Liver (tissue), 9 donors: ENCODE results near the gene PDGFA. TPM values are rescaled to one million over a fixed set of nuclear protein-coding genes. Genes with fewer than 3 reads are reported as not detected.

Experiments
- DNase-seq: peaks from one replicate; pipeline ENCODE4 v3.0.0-alpha.2; 2017; ENCODE audit warnings: low spot score
- H3K27ac ChIP-seq, 2 donors: one replicate each; pipeline ENCODE4 v1.7.0; 2013; ENCODE audit warnings: inconsistent platforms in 2 of 2, low read length in 2 of 2, control low read depth in 1 of 2, low read depth in 1 of 2, mild to moderate bottlenecking in 1 of 2
- H3K27me3 ChIP-seq, 4 donors: one replicate each; pipeline versions ENCODE4 v1.6.1 to v1.7.0; 2013; ENCODE audit warnings: low read length in 3 of 4, inconsistent platforms in 1 of 4, mild to moderate bottlenecking in 1 of 4, moderate library complexity in 1 of 4; ENCODE audit not compliant: control insufficient read depth in 4 of 4, insufficient read depth in 4 of 4
- H3K36me3 ChIP-seq, 4 donors: one replicate each; pipeline versions ENCODE4 v1.6.1 to v1.7.0; 2013; ENCODE audit warnings: low read length in 3 of 4, mild to moderate bottlenecking in 3 of 4, low read depth in 1 of 4, moderate library complexity in 1 of 4; ENCODE audit not compliant: control insufficient read depth in 4 of 4, insufficient read depth in 3 of 4
- H3K4me1 ChIP-seq, 4 donors: one replicate each; pipeline versions ENCODE4 v1.6.1 to v1.7.0; 2013; ENCODE audit warnings: low read length in 3 of 4, mild to moderate bottlenecking in 3 of 4, moderate library complexity in 1 of 4; ENCODE audit not compliant: control insufficient read depth in 4 of 4, insufficient read depth in 4 of 4
- H3K4me3 ChIP-seq, 3 donors: one replicate each; pipeline versions ENCODE4 v1.6.1 to v1.7.0; 2013; ENCODE audit warnings: low read length in 3 of 3, control low read depth in 1 of 3, low read depth in 1 of 3, mild to moderate bottlenecking in 1 of 3
- H3K9ac ChIP-seq, 2 donors: one replicate each; pipeline ENCODE4 v1.7.0; 2013; ENCODE audit warnings: low read length in 2 of 2, mild to moderate bottlenecking in 2 of 2, moderate library complexity in 2 of 2, control low read depth in 1 of 2, low read depth in 1 of 2
- H3K9me3 ChIP-seq, 4 donors: one replicate each; pipeline versions ENCODE4 v1.6.1 to v1.7.0; 2013; ENCODE audit warnings: low read length in 3 of 4; ENCODE audit not compliant: control insufficient read depth in 4 of 4
- ATF3 ChIP-seq: IDR thresholded peaks from 2 replicates; pipeline ENCODE4 v1.6.1; 2016; ENCODE audit warnings: antibody characterized with exemption
- CTCF ChIP-seq: fragments of 150-350 bp; IDR thresholded peaks from 2 replicates; pipeline ENCODE4 v1.5.1; 2017; ENCODE audit warnings: improper control_type of control experiment, low read depth, low read length; ENCODE audit not compliant: missing input control
- EGR1 ChIP-seq, 2 donors: IDR thresholded peaks; 2 replicates each; pipeline ENCODE4 v1.6.1; 2016 to 2018; ENCODE audit warnings: antibody characterized with exemption in 2 of 2, low read depth in 2 of 2
- FOXA1 ChIP-seq: IDR thresholded peaks from 2 replicates; pipeline ENCODE4 v1.6.1; 2016; ENCODE audit warnings: antibody characterized with exemption
- FOXA2 ChIP-seq: IDR thresholded peaks from 2 replicates; pipeline ENCODE4 v1.6.1; 2016; ENCODE audit warnings: antibody characterized with exemption
- GABPA ChIP-seq, 2 donors: IDR thresholded peaks in 1 of 2; conservative IDR thresholded peaks in 1 of 2; 2 replicates each; pipeline ENCODE4 v1.6.1; 2016; ENCODE audit warnings: antibody characterized with exemption in 2 of 2, mild to moderate bottlenecking in 1 of 2, moderate library complexity in 1 of 2
- HNF4A ChIP-seq, 2 donors: conservative IDR thresholded peaks; 2 replicates each; pipeline ENCODE4 v1.6.1; 2016; ENCODE audit warnings: antibody characterized with exemption in 2 of 2, mild to moderate bottlenecking in 2 of 2
- HNF4G ChIP-seq: IDR thresholded peaks from 2 replicates; pipeline ENCODE4 v1.6.1; 2016; ENCODE audit warnings: antibody characterized with exemption
- JUND ChIP-seq, 2 donors: IDR thresholded peaks; 2 replicates each; pipeline ENCODE4 v1.6.1; 2016; ENCODE audit warnings: antibody characterized with exemption in 2 of 2
- NR2F2 ChIP-seq: IDR thresholded peaks from 2 replicates; pipeline ENCODE4 v1.6.1; 2016; ENCODE audit warnings: antibody characterized with exemption
- RAD21 ChIP-seq, 2 donors: IDR thresholded peaks; 2 replicates each; pipeline ENCODE4 v1.6.1; 2016; ENCODE audit warnings: antibody characterized with exemption in 2 of 2, mild to moderate bottlenecking in 2 of 2
- REST ChIP-seq: IDR thresholded peaks from 2 replicates; pipeline ENCODE4 v1.6.1; 2016; ENCODE audit warnings: antibody characterized with exemption, mild to moderate bottlenecking
- RXRA ChIP-seq, 2 donors: IDR thresholded peaks; 2 replicates each; pipeline ENCODE4 v1.6.1; 2017 to 2018; ENCODE audit warnings: antibody characterized with exemption in 2 of 2, mild to moderate bottlenecking in 1 of 2
- SP1 ChIP-seq: IDR thresholded peaks from 2 replicates; pipeline ENCODE4 v1.6.1; 2018; ENCODE audit warnings: antibody characterized with exemption, mild to moderate bottlenecking
- TAF1 ChIP-seq: conservative IDR thresholded peaks from 2 replicates; pipeline ENCODE4 v1.6.1; 2016; ENCODE audit warnings: antibody characterized with exemption, mild to moderate bottlenecking
- YY1 ChIP-seq: IDR thresholded peaks from 2 replicates; pipeline ENCODE4 v1.6.1; 2016; ENCODE audit warnings: antibody characterized with exemption, mild to moderate bottlenecking
- WGBS: extraction: QIAGEN DNeasy Blood & Tissue Kit; methylation state at CpG from one replicate; pipeline ENCODE4 v1.1.7; 2013; 5-methylcytosine and 5-hydroxymethylcytosine counted together
- polyA plus RNA-seq, 2 donors: library from polyadenylated mRNA; stranded (reverse) in 1 of 2; unstranded in 1 of 2; fragments of 200-250 nt in 1 of 2; fragments of >200 nt in 1 of 2; fragmentation: Nextera tagmentation in 1 of 2; extraction: Ambion mirVana in 1 of 2; gene quantifications; one replicate each; pipeline versions ENCODE4 v1.2.1 to v1.2.3, GENCODE V29; 2013 to 2015
- total RNA-seq, 2 donors: library from RNA; depleted of rRNA; stranded (reverse); fragments of >200 nt; gene quantifications; one replicate each; pipeline ENCODE4 v1.2.3, GENCODE V29; 2014
- TF ChIP-seq, protein P1 (sequence below): IDR thresholded peaks from 2 replicates; pipeline ENCODE4 v1.6.1; 2016; ENCODE audit warnings: antibody characterized with exemption
- TF ChIP-seq, protein P2 (sequence below): IDR thresholded peaks from 2 replicates; pipeline ENCODE4 v1.6.1; 2016; ENCODE audit warnings: antibody characterized with exemption
- donor health status: healthy.
- donor health status: healthy.
- donor health status: healthy.
- donor health status: healthy.
- donor health status: healthy.

The PDGFA gene
- total and polyA plus RNA-seq, 4 donors, result 1.4 to 5.1 (median 2.0) TPM

DNA sequence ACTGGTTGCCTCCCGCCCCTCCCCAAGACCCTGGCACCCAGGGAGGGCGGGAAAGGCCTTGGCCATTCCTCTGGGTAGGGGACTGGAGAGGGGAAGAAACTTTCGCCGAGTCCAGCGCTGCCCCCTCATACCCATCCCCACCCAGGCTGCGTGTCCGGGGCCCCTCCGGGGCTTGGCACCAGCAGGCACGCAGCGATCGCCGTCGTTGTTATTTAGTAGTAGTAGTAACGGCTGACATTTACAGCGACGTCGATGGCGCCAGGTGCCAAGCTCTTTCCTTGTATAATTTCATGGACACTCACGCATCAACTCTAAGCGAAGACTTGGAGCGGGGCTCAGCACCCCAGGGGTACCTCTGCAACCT lies 3.3 kb upstream of the PDGFA start:
- Histone ChIP-seq H3K27me3 (peaks cover 0 to 3% (median under 1%) of the 10 kb centered on the region in 4 donors), H3K4me1 (peaks cover 9 to 33% (median 15%) of the 10 kb centered on the region in 4 donors), H3K4me3 (no peak overlapping the region), H3K9me3 (no peaks in the 10 kb centered on the region), H3K27ac (no peak overlapping the region), H3K9ac (no peak overlapping the region), H3K36me3 (no peaks in the 10 kb centered on the region)
- no peak for TF ChIP-seq TAF1
- no peak for TF ChIP-seq GABPA (IDR thresholded peaks at IDR 0.05 in 1 of 2, conservative IDR thresholded peaks at IDR 0.05 in 1 of 2)
- TF ChIP-seq NR2F2, result no peak
- no peak for TF ChIP-seq HNF4G
- no peak for TF ChIP-seq SP1
- no peak for TF ChIP-seq ATF3
- TF ChIP-seq FOXA2, result no peak
- no peak for TF ChIP-seq YY1
- no peak for TF ChIP-seq FOXA1
- DNase-seq, result no peak
- 34% methylated on average over 21 of the region's 21 CpGs for WGBS

DNA sequence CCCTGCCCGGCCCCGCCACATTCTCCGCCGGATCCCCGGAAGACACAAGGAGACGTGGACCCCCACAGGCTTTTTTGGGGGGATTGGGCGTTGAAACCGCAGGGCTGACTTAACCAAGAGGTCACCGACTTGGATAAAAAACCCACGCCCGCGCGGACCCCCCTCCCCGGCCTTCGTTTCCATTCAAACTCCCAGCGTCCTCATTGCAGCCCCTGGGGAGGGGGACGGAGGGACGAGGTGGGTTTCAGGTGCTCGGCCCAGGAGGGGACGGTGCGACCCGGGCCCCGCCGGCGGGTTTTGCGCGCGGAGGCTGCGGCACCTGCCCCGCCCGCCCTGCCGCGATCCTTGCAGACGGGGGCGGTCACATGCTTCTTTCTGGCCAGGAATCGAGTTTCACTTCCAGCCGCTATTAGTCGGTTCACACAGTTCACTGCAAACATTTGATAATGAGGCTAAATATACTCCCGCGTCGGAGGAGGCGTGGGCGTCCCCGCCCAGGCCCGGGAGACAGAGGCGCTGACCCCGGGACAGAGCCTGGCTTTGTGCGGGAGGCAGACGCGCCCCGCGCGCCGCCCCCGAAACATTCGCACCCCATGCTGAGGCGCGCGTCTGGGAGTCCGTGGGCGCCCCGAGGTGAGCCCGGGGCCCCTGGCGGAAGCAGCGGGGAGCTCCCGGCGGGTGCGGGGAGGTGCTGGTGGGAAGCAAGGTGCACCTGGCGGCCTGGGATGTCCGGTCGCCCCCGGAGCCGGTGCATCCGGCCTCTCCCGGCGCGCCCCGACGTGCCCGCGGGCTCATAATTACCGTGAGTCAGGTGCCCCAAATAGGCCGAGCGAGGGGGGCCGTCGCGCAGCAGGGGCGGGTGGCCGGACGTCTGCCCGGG lies 2.7 kb upstream of the PDGFA start:
- H3K27me3 ChIP-seq, result peaks cover 0 to 3% (median under 1%) of the 10 kb centered on the region in 4 donors
- no peak for DNase-seq
- 3% methylated on average over 91 of the region's 91 CpGs for WGBS
- H3K9me3 ChIP-seq, result no peaks in the 10 kb centered on the region
- H3K4me1 ChIP-seq, result peaks cover 9 to 34% (median 18%) of the 10 kb centered on the region in 4 donors
- no peak overlapping the region for H3K27ac ChIP-seq
- peak overlapping the region; percentile 31 to 41 (median 38) for H3K4me3 ChIP-seq
- no peak for TF ChIP-seq JUND (IDR thresholded peaks at IDR 0.05)
- no peak for TF ChIP-seq YY1
- TF ChIP-seq, protein P1, sequence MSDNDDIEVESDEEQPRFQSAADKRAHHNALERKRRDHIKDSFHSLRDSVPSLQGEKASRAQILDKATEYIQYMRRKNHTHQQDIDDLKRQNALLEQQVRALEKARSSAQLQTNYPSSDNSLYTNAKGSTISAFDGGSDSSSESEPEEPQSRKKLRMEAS, result no peak
- TF ChIP-seq, protein P2, sequence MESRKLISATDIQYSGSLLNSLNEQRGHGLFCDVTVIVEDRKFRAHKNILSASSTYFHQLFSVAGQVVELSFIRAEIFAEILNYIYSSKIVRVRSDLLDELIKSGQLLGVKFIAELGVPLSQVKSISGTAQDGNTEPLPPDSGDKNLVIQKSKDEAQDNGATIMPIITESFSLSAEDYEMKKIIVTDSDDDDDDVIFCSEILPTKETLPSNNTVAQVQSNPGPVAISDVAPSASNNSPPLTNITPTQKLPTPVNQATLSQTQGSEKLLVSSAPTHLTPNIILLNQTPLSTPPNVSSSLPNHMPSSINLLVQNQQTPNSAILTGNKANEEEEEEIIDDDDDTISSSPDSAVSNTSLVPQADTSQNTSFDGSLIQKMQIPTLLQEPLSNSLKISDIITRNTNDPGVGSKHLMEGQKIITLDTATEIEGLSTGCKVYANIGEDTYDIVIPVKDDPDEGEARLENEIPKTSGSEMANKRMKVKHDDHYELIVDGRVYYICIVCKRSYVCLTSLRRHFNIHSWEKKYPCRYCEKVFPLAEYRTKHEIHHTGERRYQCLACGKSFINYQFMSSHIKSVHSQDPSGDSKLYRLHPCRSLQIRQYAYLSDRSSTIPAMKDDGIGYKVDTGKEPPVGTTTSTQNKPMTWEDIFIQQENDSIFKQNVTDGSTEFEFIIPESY, result no peak
- no peak for TF ChIP-seq FOXA1
- no peak for TF ChIP-seq CTCF
- no peak for TF ChIP-seq NR2F2
- TF ChIP-seq RXRA (IDR thresholded peaks at IDR 0.05), result peak in 1 of 2 donors; percentile 21
- no peak for TF ChIP-seq SP1
- TF ChIP-seq RAD21 (IDR thresholded peaks at IDR 0.05), result peak in 1 of 2 donors; percentile 30
- TF ChIP-seq ATF3, result no peak
- no peak for TF ChIP-seq REST
- TF ChIP-seq TAF1, result no peak
- peak in 1 of 2 donors; percentile 61 for TF ChIP-seq EGR1 (IDR thresholded peaks at IDR 0.05; ENCODE audit: low read depth in 2 of 2)
- TF ChIP-seq HNF4A (conservative IDR thresholded peaks at IDR 0.05), result no peak
- TF ChIP-seq FOXA2, result no peak
- no peak for TF ChIP-seq GABPA (IDR thresholded peaks at IDR 0.05 in 1 of 2, conservative IDR thresholded peaks at IDR 0.05 in 1 of 2)
- no peaks in the 10 kb centered on the region for H3K36me3 ChIP-seq
- no peak overlapping the region for H3K9ac ChIP-seq
